Glutamatergic neuron (in vitro differentiated cells): Measurements from ENCODE around the gene CASP10. TPM values are rescaled to one million over a fixed set of nuclear protein-coding genes. Genes with fewer than 3 reads are reported as not detected.

Experiments used
- DNase-seq: peaks from one replicate; pipeline ENCODE4 v3.0.0; 2022
- H3K27ac Mint-ChIP-seq: one replicate; pipeline ENCODE4 v1.8.0; 2020; ENCODE audit warnings: mild to moderate bottlenecking, mixed read lengths, inconsistent platforms; ENCODE audit not compliant: unreplicated experiment
- H3K27me3 Mint-ChIP-seq: one replicate; pipeline ENCODE4 v1.8.0; 2020; ENCODE audit warnings: mild to moderate bottlenecking, moderate library complexity, mixed read lengths, inconsistent platforms; ENCODE audit not compliant: unreplicated experiment
- H3K36me3 Mint-ChIP-seq: one replicate; pipeline ENCODE4 v1.8.0; 2020; ENCODE audit warnings: mild to moderate bottlenecking, mixed read lengths, inconsistent platforms; ENCODE audit not compliant: unreplicated experiment
- H3K4me1 Mint-ChIP-seq: one replicate; pipeline ENCODE4 v1.8.0; 2020; ENCODE audit warnings: mild to moderate bottlenecking, low read depth, mixed read lengths, inconsistent platforms; ENCODE audit not compliant: unreplicated experiment
- H3K4me3 Mint-ChIP-seq: one replicate; pipeline ENCODE4 v1.8.0; 2020; ENCODE audit warnings: mild to moderate bottlenecking, mixed read lengths, inconsistent platforms; ENCODE audit not compliant: unreplicated experiment
- H3K9me3 Mint-ChIP-seq: one replicate; pipeline ENCODE4 v1.8.0; 2020; ENCODE audit warnings: mild to moderate bottlenecking, moderate library complexity, mixed read lengths, inconsistent platforms; ENCODE audit not compliant: unreplicated experiment
- total RNA-seq: library from RNA; stranded (reverse); fragmentation: NEBNext Ultra II Directional; extraction: Animal tissue kit (Norgen Biotek cat#: 25700); gene quantifications from one replicate; pipeline ENCODE4 v1.2.1, GENCODE V29; 2021; ENCODE audit not compliant: unreplicated experiment
- TF ChIP-seq, protein P1 (sequence below): fragments of 200-600 bp; sonication (generic); IDR thresholded peaks from one replicate; pipeline ENCODE4 v1.5.0; 2021; ENCODE audit not compliant: partially characterized antibody, unreplicated experiment

The CASP10 gene
- total RNA-seq, 1 donor from 2014 or later = not detected

DNA sequence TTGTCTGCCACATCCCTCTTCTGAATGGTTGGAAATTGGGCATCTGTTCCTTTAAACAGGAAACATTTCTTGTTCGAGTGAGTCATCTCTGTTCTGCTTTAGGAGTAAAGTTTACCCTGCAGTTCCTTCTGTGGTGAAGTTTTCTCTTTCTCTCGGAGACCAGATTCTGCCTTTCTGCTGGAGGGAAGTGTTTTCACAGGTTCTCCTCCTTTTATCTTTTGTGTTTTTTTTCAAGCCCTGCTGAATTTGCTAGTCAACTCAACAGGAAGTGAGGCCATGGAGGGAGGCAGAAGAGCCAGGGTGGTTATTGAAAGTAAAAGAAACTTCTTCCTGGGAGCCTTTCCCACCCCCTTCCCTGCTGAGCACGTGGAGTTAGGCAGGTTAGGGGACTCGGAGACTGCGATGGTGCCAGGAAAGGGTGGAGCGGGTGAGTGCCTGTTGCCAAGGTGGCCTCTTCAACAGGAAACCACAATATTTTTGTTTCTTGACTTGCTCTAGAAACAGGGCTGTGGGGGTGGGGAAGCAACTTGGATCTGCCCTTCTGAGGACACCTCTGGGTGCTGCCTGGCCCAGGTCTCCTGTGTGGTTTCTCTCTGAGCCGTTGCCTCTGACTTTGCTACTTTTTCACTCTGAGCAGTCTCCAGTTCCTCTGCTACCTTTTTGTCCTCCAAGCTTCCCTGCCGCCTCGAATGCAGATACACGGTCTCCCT, 75.2 kb downstream of the CASP10 start:
- H3K4me3 Mint-ChIP-seq = no peak overlapping the region
- H3K27me3 Mint-ChIP-seq = no peaks in the 10 kb centered on the region
- no peaks in the 10 kb centered on the region for H3K9me3 Mint-ChIP-seq
- H3K4me1 Mint-ChIP-seq = no peaks in the 10 kb centered on the region
- H3K36me3 Mint-ChIP-seq = no peaks in the 10 kb centered on the region
- no peak for DNase-seq
- H3K27ac Mint-ChIP-seq = no peak overlapping the region
- TF ChIP-seq, protein P1, sequence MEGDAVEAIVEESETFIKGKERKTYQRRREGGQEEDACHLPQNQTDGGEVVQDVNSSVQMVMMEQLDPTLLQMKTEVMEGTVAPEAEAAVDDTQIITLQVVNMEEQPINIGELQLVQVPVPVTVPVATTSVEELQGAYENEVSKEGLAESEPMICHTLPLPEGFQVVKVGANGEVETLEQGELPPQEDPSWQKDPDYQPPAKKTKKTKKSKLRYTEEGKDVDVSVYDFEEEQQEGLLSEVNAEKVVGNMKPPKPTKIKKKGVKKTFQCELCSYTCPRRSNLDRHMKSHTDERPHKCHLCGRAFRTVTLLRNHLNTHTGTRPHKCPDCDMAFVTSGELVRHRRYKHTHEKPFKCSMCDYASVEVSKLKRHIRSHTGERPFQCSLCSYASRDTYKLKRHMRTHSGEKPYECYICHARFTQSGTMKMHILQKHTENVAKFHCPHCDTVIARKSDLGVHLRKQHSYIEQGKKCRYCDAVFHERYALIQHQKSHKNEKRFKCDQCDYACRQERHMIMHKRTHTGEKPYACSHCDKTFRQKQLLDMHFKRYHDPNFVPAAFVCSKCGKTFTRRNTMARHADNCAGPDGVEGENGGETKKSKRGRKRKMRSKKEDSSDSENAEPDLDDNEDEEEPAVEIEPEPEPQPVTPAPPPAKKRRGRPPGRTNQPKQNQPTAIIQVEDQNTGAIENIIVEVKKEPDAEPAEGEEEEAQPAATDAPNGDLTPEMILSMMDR = no peak

DNA sequence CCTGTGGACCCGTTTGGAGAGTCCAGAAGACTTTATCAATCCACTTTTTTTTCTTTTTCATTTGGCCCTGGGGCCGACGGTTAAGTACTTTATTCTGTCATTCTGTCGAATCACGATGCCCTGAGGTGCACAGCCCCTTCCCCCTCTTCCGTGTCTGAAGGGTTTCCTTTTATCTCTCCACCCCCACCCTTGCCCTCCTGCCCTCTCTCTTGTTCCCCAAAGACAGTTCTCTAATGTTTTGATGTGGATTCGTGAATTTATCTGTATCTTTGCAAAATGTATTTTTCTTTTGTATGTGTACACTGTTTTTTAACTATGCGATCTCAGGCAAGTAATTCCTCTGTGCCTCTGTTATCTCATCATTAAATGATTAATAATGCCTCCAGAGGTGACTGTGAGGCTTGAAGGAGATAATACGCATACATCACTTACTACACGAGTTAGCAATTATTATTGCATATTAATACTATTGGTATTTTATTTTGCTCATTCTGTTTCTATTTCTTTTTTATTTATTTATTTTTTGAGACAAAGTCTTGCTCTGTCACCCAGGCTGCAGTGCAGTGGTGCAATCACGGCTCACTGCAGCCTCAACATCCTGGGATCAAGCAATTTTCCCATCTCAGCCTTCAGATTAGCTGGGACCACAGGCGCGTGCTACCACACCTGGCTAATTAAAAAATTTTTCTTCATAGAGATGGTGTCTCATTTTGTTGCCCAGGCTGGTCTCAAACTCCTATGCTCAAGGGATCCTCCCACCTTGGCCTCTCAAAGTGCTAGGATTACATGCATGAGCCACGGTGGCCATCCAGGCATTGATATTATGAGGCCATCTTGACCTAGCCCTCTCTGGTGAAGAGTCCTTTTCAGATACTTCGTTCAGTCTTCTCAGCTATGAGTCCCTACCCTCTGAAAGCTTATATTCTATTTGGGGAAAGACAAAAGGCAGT, 76.0 kb downstream of the CASP10 start:
- TF ChIP-seq, protein P1 = no peak
- H3K27ac Mint-ChIP-seq = no peak overlapping the region
- DNase-seq = no peak
- H3K9me3 Mint-ChIP-seq = no peaks in the 10 kb centered on the region
- H3K36me3 Mint-ChIP-seq = no peaks in the 10 kb centered on the region
- H3K4me3 Mint-ChIP-seq = no peak overlapping the region
- no peaks in the 10 kb centered on the region for H3K4me1 Mint-ChIP-seq
- H3K27me3 Mint-ChIP-seq = no peaks in the 10 kb centered on the region

DNA sequence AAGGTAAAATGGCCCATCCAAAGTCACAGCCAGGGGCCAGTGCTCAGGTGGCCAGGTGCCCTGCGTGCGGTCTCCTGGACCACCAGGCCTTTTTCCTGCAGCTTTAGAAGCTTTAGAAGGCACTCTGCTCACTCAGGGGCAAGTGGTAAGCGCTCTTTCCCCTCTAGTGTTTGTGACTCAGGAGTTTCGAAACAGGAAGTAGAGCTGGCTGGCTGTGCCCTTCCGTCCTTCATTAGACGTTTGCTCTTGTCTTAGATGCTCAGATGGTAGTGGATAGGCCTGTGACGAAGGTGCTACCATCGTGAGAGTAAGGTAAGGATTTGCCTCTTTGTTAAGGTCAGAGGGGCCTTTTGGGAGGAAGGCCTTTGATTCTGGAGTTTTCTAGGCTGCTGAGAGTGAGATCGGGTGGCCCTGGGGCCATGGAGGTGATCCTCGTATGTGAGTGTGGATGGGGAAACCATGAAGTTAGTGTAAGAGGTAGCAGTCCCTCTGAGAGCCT, 77.4 kb downstream of the CASP10 start, which contains the start of gene CASP8:
CASP8 (plus strand) TSS at position 235 of the 499 bp plus-strand sequence. CDS start 5,951 bp downstream, outside the sequence.
- no peaks in the 10 kb centered on the region for H3K27me3 Mint-ChIP-seq
- no peaks in the 10 kb centered on the region for H3K4me1 Mint-ChIP-seq
- no peak within 1 kb of the TSS for H3K4me3 Mint-ChIP-seq
- H3K9me3 Mint-ChIP-seq = no peaks in the 10 kb centered on the region
- no peak for DNase-seq
- TF ChIP-seq, protein P1 = no peak
- H3K36me3 Mint-ChIP-seq = no peaks in the 10 kb centered on the region
- H3K27ac Mint-ChIP-seq = no peak within 1 kb of the TSS

- H3K4me3 Mint-ChIP-seq = no peak overlapping the region
- H3K4me1 Mint-ChIP-seq = no peaks in the 10 kb centered on the region
- H3K27me3 Mint-ChIP-seq = no peaks in the 10 kb centered on the region
- TF ChIP-seq, protein P1 = no peak
- no peak overlapping the region for H3K27ac Mint-ChIP-seq
- peaks cover 1% of the 10 kb centered on the region for H3K9me3 Mint-ChIP-seq
- no peak for DNase-seq
- no peaks in the 10 kb centered on the region for H3K36me3 Mint-ChIP-seq
Measured at GRCh38 chr2:201261471-201261870, 78.5 kb downstream of the CASP10 start.
